Neuronal stem cell (in vitro differentiated cells): Measurements from ENCODE around the gene VAMP1.
A peak's percentile ranks its signal among the peaks of the same experiment; 100 is the strongest.

Experiments used
- DNase-seq: peaks from one replicate; pipeline ENCODE4 v3.0.0-alpha.2; 2013; ENCODE audit warnings: low spot score
- H2AFZ ChIP-seq: one replicate; pipeline ENCODE4 v1.6.1; 2013; ENCODE audit warnings: mild to moderate bottlenecking, low read length, inconsistent platforms
- H2AK5ac ChIP-seq: 2 replicates; pipeline ENCODE4 v1.6.1; 2013; ENCODE audit warnings: low read depth, mild to moderate bottlenecking, inconsistent platforms, low read length, moderate library complexity, mixed read lengths
- H2BK120ac ChIP-seq: 2 replicates; pipeline ENCODE4 v1.6.1; 2013; ENCODE audit warnings: low read depth, mild to moderate bottlenecking, inconsistent platforms, low read length, moderate library complexity, mixed read lengths
- H2BK12ac ChIP-seq: one replicate; pipeline ENCODE4 v1.6.1; 2013; ENCODE audit warnings: low read length, inconsistent platforms
- H2BK15ac ChIP-seq: 2 replicates; pipeline ENCODE4 v1.6.1; 2013; ENCODE audit warnings: mild to moderate bottlenecking, low read length, inconsistent platforms, mixed read lengths
- H2BK5ac ChIP-seq: one replicate; pipeline ENCODE4 v1.6.1; 2013; ENCODE audit warnings: inconsistent platforms, mild to moderate bottlenecking, low read length, moderate library complexity
- H3K14ac ChIP-seq: one replicate; pipeline ENCODE4 v1.6.1; 2013; ENCODE audit warnings: low read length, inconsistent platforms
- H3K18ac ChIP-seq: 2 replicates; pipeline ENCODE4 v1.6.1; 2013; ENCODE audit warnings: low read length, inconsistent platforms
- H3K23ac ChIP-seq: 2 replicates; pipeline ENCODE4 v1.6.1; 2013; ENCODE audit warnings: low read depth, mild to moderate bottlenecking, mixed read lengths, low read length, inconsistent platforms; ENCODE audit not compliant: poor library complexity
- H3K27ac ChIP-seq: replicated peaks from 3 replicates; pipeline ENCODE4 v1.5.1; 2013; ENCODE audit warnings: low read length, inconsistent platforms
- H3K27me3 ChIP-seq, 3 experiments: 2 replicates each; pipeline ENCODE4 v1.6.1; 2013; ENCODE audit warnings: low read length in 3 of 3, mild to moderate bottlenecking in 2 of 3, inconsistent platforms in 1 of 3, low read depth in 1 of 3, mixed read lengths in 1 of 3, moderate library complexity in 1 of 3; ENCODE audit not compliant: control insufficient read depth in 3 of 3, insufficient read depth in 3 of 3
- H3K36me3 ChIP-seq, 2 donors: replicated peaks in 1 of 2; 2 replicates each; pipeline ENCODE4 v1.6.1; 2013; ENCODE audit warnings: low read length in 2 of 2; ENCODE audit not compliant: control insufficient read depth in 2 of 2, insufficient read depth in 2 of 2
- H3K4ac ChIP-seq: 2 replicates; pipeline ENCODE4 v1.6.1; 2013; ENCODE audit warnings: inconsistent platforms, mild to moderate bottlenecking, low read length, moderate library complexity
- H3K4me1 ChIP-seq, 2 donors: 1 replicate in 1 of 2; 2 replicates in 1 of 2; pipeline ENCODE4 v1.6.1; 2013; ENCODE audit warnings: low read length in 2 of 2, low read depth in 1 of 2; ENCODE audit not compliant: control insufficient read depth in 2 of 2, insufficient read depth in 1 of 2
- H3K4me2 ChIP-seq: one replicate; pipeline ENCODE4 v1.6.1; 2013; ENCODE audit warnings: mild to moderate bottlenecking, low read length, inconsistent platforms; ENCODE audit not compliant: insufficient read depth, poor library complexity, severe bottlenecking
- H3K4me3 ChIP-seq, 2 donors: 2 replicates each; pipeline ENCODE4 v1.5.1; 2013; ENCODE audit warnings: low read length in 2 of 2, mild to moderate bottlenecking in 2 of 2, inconsistent platforms in 1 of 2, moderate library complexity in 1 of 2
- H3K79me1 ChIP-seq: one replicate; pipeline ENCODE4 v1.6.1; 2013; ENCODE audit warnings: low read depth, mild to moderate bottlenecking, inconsistent platforms, low read length, moderate library complexity
- H3K9ac ChIP-seq: one replicate; pipeline ENCODE4 v1.6.1; 2013; ENCODE audit warnings: mild to moderate bottlenecking, low read depth, low read length, inconsistent platforms; ENCODE audit not compliant: poor library complexity
- H3K9me3 ChIP-seq, 2 donors: replicated peaks in 1 of 2; 2 replicates each; pipeline versions ENCODE3 to v1.6.1; 2013; ENCODE audit warnings: low read length in 2 of 2, mild to moderate bottlenecking in 2 of 2, inconsistent platforms in 1 of 2, low read depth in 1 of 2, mixed read lengths in 1 of 2, moderate library complexity in 1 of 2; ENCODE audit not compliant: control insufficient read depth in 2 of 2, insufficient read depth in 1 of 2
- H4K8ac ChIP-seq: one replicate; pipeline ENCODE4 v1.6.1; 2013; ENCODE audit warnings: low read depth, mild to moderate bottlenecking, inconsistent platforms, low read length, moderate library complexity
- H4K91ac ChIP-seq: one replicate; pipeline ENCODE4 v1.6.1; 2013; ENCODE audit warnings: low read length, low read depth, mild to moderate bottlenecking, inconsistent platforms; ENCODE audit not compliant: poor library complexity
- WGBS, 2 donors: extraction: QIAGEN DNeasy Blood & Tissue Kit; methylation state at CpG; one replicate each; pipeline ENCODE4 v1.1.7; 2013; ENCODE audit warnings: missing lambda C conversion rate in 2 of 2, mixed read lengths in 1 of 2; ENCODE audit not compliant: insufficient read length in 2 of 2, insufficient replicate concordance in 1 of 2; ENCODE audit errors: extremely low coverage in 2 of 2; 5-methylcytosine and 5-hydroxymethylcytosine counted together

Gene VAMP1

GRCh38 chr12:6450091-6450868 lies 20.2 kb downstream of the VAMP1 start:
- Histone ChIP-seq H4K91ac (peak overlapping the region; percentile 44), H3K27ac (peak overlapping the region; percentile 91), H3K9me3 (no peaks in the 10 kb centered on the region), H3K79me1 (peaks cover 3% of the 10 kb centered on the region), H3K36me3 (no peaks in the 10 kb centered on the region), H3K18ac (peak overlapping the region; percentile 78), H3K4ac (no peak overlapping the region), H3K23ac (no peak overlapping the region), H3K14ac (no peak overlapping the region), H4K8ac (no peak overlapping the region), H3K4me3 (no peak overlapping the region), H2BK12ac (peak overlapping the region; percentile 53), H3K4me1 (peaks cover 23 to 32% of the 10 kb centered on the region in 2 donors), H2AK5ac (peak overlapping the region; percentile 54), H2BK120ac (peak overlapping the region; percentile 50), H3K27me3 (no peaks in the 10 kb centered on the region), H3K9ac (no peak overlapping the region), H2BK15ac (peak overlapping the region; percentile 6), H2BK5ac (peak overlapping the region; percentile 82), H2AFZ (peak overlapping the region; percentile 84), H3K4me2 (no peak overlapping the region)
- no peak for DNase-seq
- WGBS, 2 donors, result no CpG with 5 or more reads among the region's 16 CpGs

GRCh38 chr12:6444704-6445688 lies 25.5 kb downstream of the VAMP1 start, which contains the start of gene CD27:
Gene CD27 (plus strand): TSS chr12:6444955. CDS start chr12:6445096, 141 bp downstream.
- no peak within 1 kb of the TSS for H3K4me2 ChIP-seq
- no peak within 1 kb of the TSS for H2BK5ac ChIP-seq
- no peak within 1 kb of the TSS for H2BK15ac ChIP-seq
- no peak within 1 kb of the TSS for H2AK5ac ChIP-seq
- H3K27me3 ChIP-seq, result no peaks in the 10 kb centered on the region
- H3K18ac ChIP-seq, result peak within 1 kb of the TSS; percentile 42
- no CpG with 5 or more reads among the region's 16 CpGs for WGBS, 2 donors
- no peak within 1 kb of the TSS for H2AFZ ChIP-seq
- H3K14ac ChIP-seq, result no peak within 1 kb of the TSS
- no peak within 1 kb of the TSS for H3K27ac ChIP-seq
- H3K36me3 ChIP-seq, result no peaks in the 10 kb centered on the region
- no peak within 1 kb of the TSS for H3K4ac ChIP-seq
- DNase-seq, result no peak
- H3K9ac ChIP-seq, result no peak within 1 kb of the TSS
- no peak within 1 kb of the TSS for H4K91ac ChIP-seq
- no peak within 1 kb of the TSS for H3K4me3 ChIP-seq
- H2BK120ac ChIP-seq, result no peak within 1 kb of the TSS
- H2BK12ac ChIP-seq, result no peak within 1 kb of the TSS
- no peaks in the 10 kb centered on the region for H3K9me3 ChIP-seq
- H3K79me1 ChIP-seq, result peaks cover under 1% of the 10 kb centered on the region
- H3K23ac ChIP-seq, result no peak within 1 kb of the TSS
- H4K8ac ChIP-seq, result no peak within 1 kb of the TSS
- H3K4me1 ChIP-seq, result peaks cover 2% of the 10 kb centered on the region in 2 donors

GRCh38 chr12:6444031-6444430 lies 26.4 kb downstream of the VAMP1 start:
- Histone ChIP-seq H3K27ac (no peak overlapping the region), H3K27me3 (no peaks in the 10 kb centered on the region), H2BK12ac (no peak overlapping the region)

More at GRCh38 chr12:6444031-6444430, 26.4 kb downstream of the VAMP1 start:
- Histone ChIP-seq H3K4me3 (no peak overlapping the region), H3K79me1 (no peaks in the 10 kb centered on the region), H3K4me2 (no peak overlapping the region), H3K9me3 (no peaks in the 10 kb centered on the region), H3K4me1 (peaks cover 0 to 2% of the 10 kb centered on the region in 2 donors), H3K36me3 (no peaks in the 10 kb centered on the region), H3K14ac (no peak overlapping the region), H2BK5ac (no peak overlapping the region), H4K8ac (no peak overlapping the region), H2AFZ (no peak overlapping the region), H4K91ac (no peak overlapping the region), H2BK15ac (no peak overlapping the region), H3K4ac (no peak overlapping the region), H2AK5ac (no peak overlapping the region), H3K9ac (no peak overlapping the region), H3K18ac (no peak overlapping the region), H2BK120ac (no peak overlapping the region), H3K23ac (no peak overlapping the region)
- WGBS, 2 donors, result no CpG with 5 or more reads among the region's 4 CpGs
- DNase-seq, result no peak
